ENCODE measurements around the gene SPTB.

The SPTB gene

GRCh38 chr14:64745511-64746091 is 134.1 kb downstream of the SPTB start:
- DNase-seq: no peak

- no peak for DNase-seq
Measured at GRCh38 chr14:64743061-64743460, 136.6 kb downstream of the SPTB start.

GRCh38 chr14:64741961-64742360 is 137.7 kb downstream of the SPTB start:
- DNase-seq: no peak

- DNase-seq: no peak
Measured at GRCh38 chr14:64741200-64741599, 138.5 kb downstream of the SPTB start.

- DNase-seq: no peak
Measured at GRCh38 chr14:64738281-64738804, 141.4 kb downstream of the SPTB start.

GRCh38 chr14:64737391-64738280 is 142.1 kb downstream of the SPTB start:
- DNase-seq: no peak

- no peak for DNase-seq
Measured at GRCh38 chr14:64736271-64737169, 143.2 kb downstream of the SPTB start.

- no peak for DNase-seq
Measured at GRCh38 chr14:64734990-64735389, 144.7 kb downstream of the SPTB start.

GRCh38 chr14:64733899-64734298 is 145.8 kb downstream of the SPTB start:
- no peak for DNase-seq

- no peak for DNase-seq
Measured at GRCh38 chr14:64733321-64733720, 146.4 kb downstream of the SPTB start.

GRCh38 chr14:64732536-64733120 is 147.1 kb downstream of the SPTB start:
- DNase-seq: no peak

GRCh38 chr14:64732066-64732465 is 147.6 kb downstream of the SPTB start:
- DNase-seq: no peak

GRCh38 chr14:64731141-64731581 is 148.5 kb downstream of the SPTB start:
- no peak for DNase-seq

- DNase-seq: no peak
Measured at GRCh38 chr14:64730681-64731080, 149.0 kb downstream of the SPTB start.

- DNase-seq: no peak
Measured at GRCh38 chr14:64730061-64730440, 149.7 kb downstream of the SPTB start.

- DNase-seq: no peak
Measured at GRCh38 chr14:64729386-64730060, 150.2 kb downstream of the SPTB start.

GRCh38 chr14:64728856-64729255 is 150.9 kb downstream of the SPTB start:
- DNase-seq: no peak

GRCh38 chr14:64728106-64728505 is 151.6 kb downstream of the SPTB start:
- no peak for DNase-seq

- no peak for DNase-seq
Measured at GRCh38 chr14:64727551-64728071, 152.1 kb downstream of the SPTB start.

GRCh38 chr14:64726585-64726890 is 153.2 kb downstream of the SPTB start:
- DNase-seq: no peak

GRCh38 chr14:64725879-64726584 is 153.7 kb downstream of the SPTB start:
- DNase-seq: no peak

Data from fibroblast of upper back skin (primary cell).